PFSK-1 (cell line): Measurements from ENCODE around the gene SLC15A4.

ENCODE experiments used
- FOXP2 ChIP-seq: optimal IDR thresholded peaks from 2 replicates; pipeline ENCODE3; 2011; ENCODE audit warnings: borderline replicate concordance, control low read depth, inconsistent platforms; ENCODE audit not compliant: insufficient read depth; ENCODE audit errors: extremely low read length, extremely low read depth
- POLR2AphosphoS5 ChIP-seq: IDR thresholded peaks from 2 replicates; pipeline ENCODE4 v1.6.1; 2012; ENCODE audit warnings: low read depth, mild to moderate bottlenecking, control low read depth, low read length, moderate library complexity
- REST ChIP-seq, 2 experiments: IDR thresholded peaks; 2 replicates each; pipeline versions ENCODE4 v1.6.1 to v1.8.0; 2011 to 2012; ENCODE audit warnings: low read depth in 2 of 2, low read length in 2 of 2, control low read depth in 1 of 2, inconsistent platforms in 1 of 2, mild to moderate bottlenecking in 1 of 2, moderate library complexity in 1 of 2; ENCODE audit not compliant: insufficient read depth in 1 of 2
- SIN3A ChIP-seq: IDR thresholded peaks from 2 replicates; pipeline ENCODE4 v1.6.1; 2012; ENCODE audit warnings: mild to moderate bottlenecking, low read length, moderate library complexity, borderline replicate concordance; ENCODE audit not compliant: insufficient read depth
- TAF1 ChIP-seq: IDR thresholded peaks from 2 replicates; pipeline ENCODE4 v1.6.1; 2012; ENCODE audit warnings: low read length, control low read depth, borderline replicate concordance; ENCODE audit not compliant: insufficient read depth

SLC15A4 gene

GRCh38 chr12:128819293-128820144 is 4.2 kb downstream of the SLC15A4 start:
- TF ChIP-seq SIN3A (no peak), FOXP2 (no peak), POLR2AphosphoS5 (no peak), REST (IDR thresholded peaks at IDR 0.05; ENCODE audit: insufficient read depth in 1 of 2, low read depth in 2 of 2, low read length in 2 of 2) (no peak), TAF1 (no peak)

- TF ChIP-seq POLR2AphosphoS5 (no peak), FOXP2 (no peak), REST (IDR thresholded peaks at IDR 0.05; ENCODE audit: insufficient read depth in 1 of 2, low read depth in 2 of 2, low read length in 2 of 2) (no peak), SIN3A (no peak), TAF1 (no peak)
Observed at GRCh38 chr12:128818065-128819022, 5.4 kb downstream of the SLC15A4 start.

- TF ChIP-seq FOXP2 (no peak), TAF1 (no peak), POLR2AphosphoS5 (no peak), SIN3A (no peak), REST (IDR thresholded peaks at IDR 0.05; ENCODE audit: insufficient read depth in 1 of 2, low read depth in 2 of 2, low read length in 2 of 2) (no peak)
Observed at GRCh38 chr12:128817111-128818015, 6.4 kb downstream of the SLC15A4 start.

GRCh38 chr12:128816643-128816920 is 7.2 kb downstream of the SLC15A4 start:
- no peak for TF ChIP-seq SIN3A
- TF ChIP-seq TAF1, result no peak
- TF ChIP-seq FOXP2, result no peak
- TF ChIP-seq POLR2AphosphoS5, result no peak
- TF ChIP-seq REST (IDR thresholded peaks at IDR 0.05; ENCODE audit: insufficient read depth in 1 of 2, low read depth in 2 of 2, low read length in 2 of 2), result no peak
